Activated CD4-positive, alpha-beta T cell treated with anti-CD3 and anti-CD28 coated beads, Interleukin-2, amount 10 ng/mL, durations not matched to agents 24 days and 14 days (primary cell): ENCODE measurements around the gene MED13L. TPM values are rescaled to one million over a fixed set of nuclear protein-coding genes. Genes with fewer than 3 reads are reported as not detected.
"Not testable (repeated sequence)": the region's sequence is repeated elsewhere in the genome, so short reads cannot be mapped to it uniquely, and the experiment has no call there.

Experiments
- DNase-seq: peaks from one replicate; pipeline ENCODE4 v3.0.0; 2022
- H3K27ac Mint-ChIP-seq: one replicate; pipeline ENCODE4 v1.8.0; 2022; ENCODE audit warnings: mild to moderate bottlenecking, mixed read lengths
- H3K27me3 Mint-ChIP-seq: one replicate; pipeline ENCODE4 v1.8.0; 2022; ENCODE audit warnings: mixed read lengths
- H3K36me3 Mint-ChIP-seq: one replicate; pipeline ENCODE4 v1.8.0; 2022; ENCODE audit warnings: low read depth, mild to moderate bottlenecking, mixed read lengths
- H3K4me1 Mint-ChIP-seq: one replicate; pipeline ENCODE4 v1.8.0; 2021; ENCODE audit warnings: mixed read lengths
- H3K4me3 Mint-ChIP-seq: one replicate; pipeline ENCODE4 v1.8.0; 2022; ENCODE audit warnings: mild to moderate bottlenecking, moderate library complexity, mixed read lengths
- H3K9me3 Mint-ChIP-seq: one replicate; pipeline ENCODE4 v1.8.0; 2021; ENCODE audit warnings: mixed read lengths
- intact Hi-C: fragments of 100-400 bp; cut with micrococcal nuclease; formaldehyde crosslinking; loops from one replicate; pipeline ENCODE4 v1.15.1; 2023
- total RNA-seq: library from RNA; stranded (reverse); gene quantifications from 2 replicates; pipeline ENCODE4 v1.2.3, GENCODE V29; 2022

The MED13L gene
- total RNA-seq, 1 donor from 2014 or later: 62.9 TPM

DNA sequence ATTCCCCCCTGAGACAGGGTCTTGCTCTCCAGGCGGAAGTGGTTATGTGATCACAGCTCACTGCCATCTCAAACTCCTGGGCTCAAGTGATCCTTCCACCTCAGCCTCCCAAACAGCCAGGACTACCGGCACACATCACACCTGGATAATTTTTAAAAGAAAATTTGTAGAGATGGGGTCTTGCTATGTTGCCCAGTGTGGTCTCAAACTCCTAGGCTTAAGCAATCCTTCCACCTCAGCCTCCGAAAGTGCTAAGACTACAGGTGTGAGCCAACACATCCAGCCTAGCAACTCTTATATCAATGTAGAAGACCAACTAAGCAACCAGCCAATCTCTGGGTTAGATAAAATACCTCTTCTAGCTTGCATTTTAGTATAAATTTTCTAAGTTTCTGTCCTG, 297.2 kb downstream of the MED13L start:
- Mint-ChIP-seq H3K9me3 (no peaks in the 10 kb centered on the region), H3K4me3 (no peak overlapping the region), H3K36me3 (peaks cover 33% of the 10 kb centered on the region), H3K27me3 (no peaks in the 10 kb centered on the region), H3K27ac (no peak overlapping the region), H3K4me1 (peaks cover under 1% of the 10 kb centered on the region)
- intact Hi-C loops: no loop called here
- DNase-seq: no peak

- Mint-ChIP-seq H3K27me3 (no peaks in the 10 kb centered on the region), H3K9me3 (no peaks in the 10 kb centered on the region), H3K36me3 (peaks cover 38% of the 10 kb centered on the region), H3K27ac (no peak overlapping the region), H3K4me1 (peaks cover 3% of the 10 kb centered on the region), H3K4me3 (no peak overlapping the region)
- no peak for DNase-seq
- intact Hi-C loops: no loop called here
These were observed 297.6 kb downstream of the MED13L start for GRCh38 chr12:115979851-115980250.

DNA sequence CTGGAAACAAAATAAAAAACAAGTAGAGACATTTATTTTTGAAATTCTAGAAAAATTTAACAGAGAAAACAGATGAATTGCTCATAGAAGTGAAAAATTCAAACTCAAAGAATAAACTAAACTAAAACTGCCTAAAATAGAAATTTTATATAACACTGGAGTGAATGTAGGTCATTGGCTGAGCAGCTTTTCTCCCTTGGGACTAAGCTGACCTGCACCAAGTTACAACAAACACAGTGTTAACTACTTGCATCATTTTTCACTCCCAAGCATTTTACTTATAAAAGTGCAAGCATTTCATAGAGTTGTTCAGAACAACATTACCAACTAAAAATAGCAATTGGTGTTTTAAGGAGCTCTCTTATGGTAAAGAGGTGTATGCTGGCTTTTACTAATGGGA, 298.1 kb downstream of the MED13L start:
- H3K27ac Mint-ChIP-seq: no peak overlapping the region
- no peak for DNase-seq
- no peaks in the 10 kb centered on the region for H3K27me3 Mint-ChIP-seq
- peaks cover 3% of the 10 kb centered on the region for H3K4me1 Mint-ChIP-seq
- intact Hi-C loops: no loop called here
- no peaks in the 10 kb centered on the region for H3K9me3 Mint-ChIP-seq
- H3K4me3 Mint-ChIP-seq: no peak overlapping the region
- H3K36me3 Mint-ChIP-seq: peaks cover 38% of the 10 kb centered on the region

GRCh38 chr12:115976829-115977228, 300.7 kb downstream of the MED13L start:
- peaks cover 25% of the 10 kb centered on the region for H3K36me3 Mint-ChIP-seq
- H3K4me1 Mint-ChIP-seq, H3K9me3 Mint-ChIP-seq, intact Hi-C loops, H3K4me3 Mint-ChIP-seq, H3K27me3 Mint-ChIP-seq, DNase-seq, H3K27ac Mint-ChIP-seq: not testable (repeated sequence)

GRCh38 chr12:115975411-115975810, 302.1 kb downstream of the MED13L start:
- Mint-ChIP-seq H3K36me3 (peaks cover 29% of the 10 kb centered on the region), H3K27me3 (no peaks in the 10 kb centered on the region), H3K4me1 (peaks cover 3% of the 10 kb centered on the region), H3K4me3 (no peak overlapping the region), H3K27ac (no peak overlapping the region), H3K9me3 (no peaks in the 10 kb centered on the region)
- intact Hi-C loops: no loop called here
- no peak for DNase-seq

DNA sequence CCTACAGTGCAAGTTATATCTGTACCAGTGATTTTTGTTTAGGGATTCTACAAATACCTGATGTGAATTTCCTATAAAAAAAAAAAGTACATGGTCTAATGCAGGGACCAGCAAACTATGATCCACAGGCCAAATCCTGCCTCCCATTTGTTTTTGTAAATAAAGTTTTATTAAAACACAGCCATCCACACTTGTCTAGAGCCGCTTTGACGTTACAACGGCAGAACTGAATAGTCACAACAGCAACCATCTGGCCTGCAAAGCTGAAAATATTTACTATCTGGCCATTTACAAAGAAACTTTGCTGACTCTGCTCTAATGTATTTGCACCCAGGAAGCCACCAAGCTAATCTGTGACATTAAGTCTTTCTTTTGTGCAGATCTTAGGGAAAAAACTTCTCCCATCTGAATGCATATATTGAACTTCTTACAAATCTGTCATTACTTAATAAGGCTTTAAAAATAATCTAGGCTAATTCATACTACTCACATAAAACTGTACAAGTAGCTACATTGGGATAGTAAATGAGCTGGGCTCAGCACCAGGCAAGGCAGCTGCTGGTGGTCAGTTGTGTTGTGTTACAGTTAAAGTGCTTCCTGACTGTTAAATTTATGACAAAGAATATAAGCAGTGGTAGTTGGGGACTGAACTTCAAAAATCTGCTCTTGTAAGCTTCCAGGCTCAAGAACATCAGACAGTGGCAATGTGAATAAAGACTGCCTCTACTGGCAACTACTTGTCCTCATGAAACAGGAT, 303.3 kb downstream of the MED13L start:
- Mint-ChIP-seq H3K4me3 (no peak overlapping the region), H3K36me3 (peaks cover 33% of the 10 kb centered on the region), H3K9me3 (no peaks in the 10 kb centered on the region), H3K27ac (no peak overlapping the region), H3K4me1 (peaks cover 3% of the 10 kb centered on the region), H3K27me3 (no peaks in the 10 kb centered on the region)
- DNase-seq: no peak
- intact Hi-C loops: no loop called here

DNA sequence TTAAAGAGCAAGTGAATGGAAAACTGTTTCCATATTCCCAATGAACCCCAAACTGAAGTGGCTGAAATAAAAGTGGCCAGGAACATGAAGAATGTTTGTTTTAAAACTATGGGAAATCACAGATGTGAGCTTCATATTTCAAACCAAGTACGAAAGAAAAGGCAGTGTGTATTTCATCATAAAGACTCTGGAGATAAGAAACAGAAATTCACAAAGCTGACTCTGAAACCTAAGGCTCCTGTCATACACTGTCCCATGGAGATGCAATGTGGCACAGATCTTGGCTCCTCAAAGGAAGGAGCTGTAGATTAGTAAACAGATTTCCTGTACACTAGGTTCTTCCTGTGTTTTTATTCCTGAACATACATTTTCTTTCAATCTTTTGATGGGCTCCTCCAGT, 304.4 kb downstream of the MED13L start:
- no peak for DNase-seq
- H3K4me3 Mint-ChIP-seq: no peak overlapping the region
- H3K27me3 Mint-ChIP-seq: no peaks in the 10 kb centered on the region
- H3K4me1 Mint-ChIP-seq: peaks cover 6% of the 10 kb centered on the region
- intact Hi-C loops: no loop called here
- H3K36me3 Mint-ChIP-seq: peaks cover 43% of the 10 kb centered on the region
- no peak overlapping the region for H3K27ac Mint-ChIP-seq
- no peaks in the 10 kb centered on the region for H3K9me3 Mint-ChIP-seq

- intact Hi-C loops: no loop called here
- no peaks in the 10 kb centered on the region for H3K9me3 Mint-ChIP-seq
- peak; percentile 41 for DNase-seq
- no peak overlapping the region for H3K4me3 Mint-ChIP-seq
- no peak overlapping the region for H3K27ac Mint-ChIP-seq
- H3K36me3 Mint-ChIP-seq: peaks cover 42% of the 10 kb centered on the region
- peaks cover 9% of the 10 kb centered on the region for H3K4me1 Mint-ChIP-seq
- no peaks in the 10 kb centered on the region for H3K27me3 Mint-ChIP-seq
These were observed 305.3 kb downstream of the MED13L start for GRCh38 chr12:115972241-115972640.

DNA sequence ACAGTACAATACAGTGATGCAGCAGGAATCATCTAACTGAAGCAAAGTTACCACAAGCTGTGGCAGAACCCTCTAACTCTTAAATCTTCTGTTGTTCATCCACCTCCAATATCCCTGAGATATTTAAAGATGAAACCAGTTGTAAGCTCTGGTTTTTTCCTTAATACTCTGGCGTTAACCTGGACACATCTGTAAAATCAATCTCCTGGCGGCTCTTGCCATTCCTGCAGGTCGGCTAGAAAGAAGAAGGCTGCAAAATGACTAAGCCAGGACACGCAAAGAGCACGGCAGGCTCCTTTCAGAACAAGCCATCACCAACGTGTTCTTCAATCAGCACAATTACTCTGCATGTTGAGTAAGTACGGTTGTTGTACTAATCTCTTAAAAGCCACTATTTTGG, 309.3 kb downstream of the MED13L start:
- H3K27ac Mint-ChIP-seq: no peak overlapping the region
- H3K36me3 Mint-ChIP-seq: peaks cover 60% of the 10 kb centered on the region
- H3K4me3 Mint-ChIP-seq: no peak overlapping the region
- H3K4me1 Mint-ChIP-seq: peaks cover 38% of the 10 kb centered on the region
- no peaks in the 10 kb centered on the region for H3K27me3 Mint-ChIP-seq
- H3K9me3 Mint-ChIP-seq: peaks cover 4% of the 10 kb centered on the region
- DNase-seq: no peak
- intact Hi-C loops: no loop called here

- DNase-seq: peak; percentile 61
- no peaks in the 10 kb centered on the region for H3K27me3 Mint-ChIP-seq
- peaks cover 4% of the 10 kb centered on the region for H3K9me3 Mint-ChIP-seq
- H3K4me3 Mint-ChIP-seq: no peak overlapping the region
- peaks cover 60% of the 10 kb centered on the region for H3K36me3 Mint-ChIP-seq
- H3K27ac Mint-ChIP-seq: peak overlapping the region; percentile 69
- intact Hi-C loops: no loop called here
- H3K4me1 Mint-ChIP-seq: peaks cover 44% of the 10 kb centered on the region
These were observed 311.1 kb downstream of the MED13L start for GRCh38 chr12:115966376-115966775.

DNA sequence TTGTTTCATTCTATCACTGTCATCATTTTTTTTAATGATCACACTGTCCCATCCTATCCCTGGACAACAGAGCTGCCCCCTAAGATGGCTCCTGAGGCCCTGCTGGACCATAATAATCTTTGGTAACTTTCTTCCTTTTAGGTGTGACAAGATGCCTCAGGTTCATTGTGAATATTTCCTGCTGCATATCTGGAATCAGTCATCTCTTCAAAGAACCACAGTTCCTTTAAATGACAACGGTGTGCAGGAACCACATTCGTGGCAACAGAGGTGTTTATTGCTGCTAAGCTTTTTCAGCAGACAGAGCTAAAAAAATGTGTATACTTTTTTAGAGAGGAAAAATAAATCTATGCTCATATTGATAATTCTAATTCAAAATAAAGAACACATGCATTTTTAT, 312.9 kb downstream of the MED13L start:
- DNase-seq: peak; percentile 79
- peaks cover 4% of the 10 kb centered on the region for H3K9me3 Mint-ChIP-seq
- peak overlapping the region; percentile 49 for H3K4me3 Mint-ChIP-seq
- intact Hi-C loops: no loop called here
- peaks cover 63% of the 10 kb centered on the region for H3K36me3 Mint-ChIP-seq
- H3K4me1 Mint-ChIP-seq: peaks cover 55% of the 10 kb centered on the region
- no peaks in the 10 kb centered on the region for H3K27me3 Mint-ChIP-seq
- peak overlapping the region; percentile 85 for H3K27ac Mint-ChIP-seq

- no peaks in the 10 kb centered on the region for H3K27me3 Mint-ChIP-seq
- DNase-seq: no peak
- H3K36me3 Mint-ChIP-seq: peaks cover 60% of the 10 kb centered on the region
- intact Hi-C loops: no loop called here
- H3K4me3 Mint-ChIP-seq: peak overlapping the region; percentile 49
- H3K27ac Mint-ChIP-seq: peak overlapping the region; percentile 85
- peaks cover 4% of the 10 kb centered on the region for H3K9me3 Mint-ChIP-seq
- H3K4me1 Mint-ChIP-seq: peaks cover 55% of the 10 kb centered on the region
These were observed 313.3 kb downstream of the MED13L start for GRCh38 chr12:115964214-115964613.

DNA sequence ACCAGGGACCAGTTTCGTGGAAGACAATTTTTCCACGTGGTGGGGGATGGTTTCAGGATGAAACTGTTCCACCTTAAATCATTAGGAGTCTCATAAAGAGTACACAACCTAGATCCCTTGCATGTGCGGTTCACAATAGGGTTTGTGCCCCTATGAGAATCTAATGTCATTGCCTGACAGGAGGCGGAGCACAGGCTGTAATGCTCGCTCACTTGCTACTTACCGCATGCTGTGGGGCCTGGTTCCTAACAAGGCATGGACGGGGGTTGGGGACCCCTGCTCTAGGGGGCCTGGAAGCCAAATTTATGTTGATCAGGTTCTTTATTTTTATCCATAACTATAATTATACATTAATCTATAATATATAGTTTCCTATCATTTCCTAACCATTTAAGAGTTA, 315.3 kb downstream of the MED13L start:
- Mint-ChIP-seq H3K27me3 (no peaks in the 10 kb centered on the region), H3K4me1 (peaks cover 54% of the 10 kb centered on the region), H3K9me3 (peaks cover 4% of the 10 kb centered on the region), H3K36me3 (peaks cover 56% of the 10 kb centered on the region), H3K4me3 (no peak overlapping the region), H3K27ac (no peak overlapping the region)
- peak; percentile 46 for DNase-seq
- intact Hi-C loops: no loop called here

DNA sequence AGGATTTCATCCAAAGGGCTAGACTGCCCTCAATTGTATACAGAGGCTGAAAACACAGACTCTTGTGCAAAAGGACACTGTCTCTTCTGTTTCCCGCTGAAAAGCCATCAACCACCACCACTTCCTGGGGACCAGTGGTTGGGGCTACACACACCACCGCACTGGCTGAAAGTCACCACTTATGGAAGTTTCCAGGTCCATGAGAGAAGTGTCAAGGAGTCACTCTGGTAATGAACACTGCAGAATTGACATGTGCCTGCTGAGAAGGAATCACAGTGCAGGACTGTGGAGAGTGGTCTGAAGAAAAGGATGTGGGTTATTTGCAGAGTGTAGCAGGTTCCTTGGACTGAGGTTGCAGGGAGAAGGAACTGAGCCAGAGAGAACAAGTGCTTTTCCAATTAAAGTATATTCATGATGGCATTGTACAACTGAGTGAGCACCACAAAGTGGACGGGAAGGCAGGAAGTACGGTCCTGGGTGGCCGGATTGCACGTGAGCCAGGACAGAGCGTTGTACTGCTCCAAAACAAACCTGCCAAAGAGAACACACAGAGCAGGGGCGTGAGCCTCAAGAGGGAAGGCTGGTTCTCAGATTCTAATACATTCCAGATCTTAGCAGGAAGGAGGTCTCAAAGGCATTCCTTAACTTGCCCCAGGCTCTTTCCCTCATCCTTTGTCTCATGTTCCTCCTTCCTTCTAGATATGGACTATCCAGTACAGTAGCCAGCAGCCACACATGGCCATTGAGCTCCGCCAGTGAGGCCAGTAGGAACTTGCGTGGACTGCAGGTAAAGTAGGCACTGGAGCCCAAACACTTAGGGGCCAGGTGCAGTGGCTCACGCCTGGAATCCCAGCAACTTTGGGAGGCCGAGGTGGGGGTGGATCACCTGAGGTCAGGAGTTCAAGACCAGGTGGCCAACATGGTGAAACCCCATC, 316.4 kb downstream of the MED13L start:
- Mint-ChIP-seq H3K4me3 (peak overlapping the region; percentile 18), H3K9me3 (peaks cover 4% of the 10 kb centered on the region), H3K36me3 (peaks cover 49% of the 10 kb centered on the region), H3K27ac (peak overlapping the region; percentile 70), H3K27me3 (no peaks in the 10 kb centered on the region), H3K4me1 (peaks cover 45% of the 10 kb centered on the region)
- intact Hi-C loops: no loop called here
- DNase-seq: peak; percentile 73
